NCI-H526 (cell line): Measurements from ENCODE around the gene CDC5L.

ENCODE experiments used
- DNase-seq, 2 experiments: peaks; one replicate each; lab custom pipeline; 2025; lab: John Stamatoyannopoulos, UW

CDC5L gene

DNA sequence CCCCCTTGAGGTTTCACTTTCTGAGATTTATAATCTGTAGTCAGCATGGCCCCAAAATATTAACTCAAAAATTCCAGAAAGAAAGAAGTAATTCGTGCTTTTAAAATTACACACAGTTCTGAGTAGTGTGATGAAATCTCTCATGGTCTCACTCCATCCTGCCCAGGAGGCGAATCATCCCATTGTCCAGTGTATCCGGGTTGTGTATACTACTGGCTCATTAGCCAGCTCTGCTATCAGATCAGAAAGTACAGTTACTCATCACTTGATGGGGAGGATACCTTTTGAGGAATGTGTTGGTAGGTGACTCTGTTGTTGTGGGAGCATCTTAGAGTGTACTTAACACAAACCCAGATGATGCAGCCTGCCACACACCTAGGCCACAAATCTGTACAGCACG is 65.2 kb downstream of the CDC5L start:
- no peak for DNase-seq

DNA sequence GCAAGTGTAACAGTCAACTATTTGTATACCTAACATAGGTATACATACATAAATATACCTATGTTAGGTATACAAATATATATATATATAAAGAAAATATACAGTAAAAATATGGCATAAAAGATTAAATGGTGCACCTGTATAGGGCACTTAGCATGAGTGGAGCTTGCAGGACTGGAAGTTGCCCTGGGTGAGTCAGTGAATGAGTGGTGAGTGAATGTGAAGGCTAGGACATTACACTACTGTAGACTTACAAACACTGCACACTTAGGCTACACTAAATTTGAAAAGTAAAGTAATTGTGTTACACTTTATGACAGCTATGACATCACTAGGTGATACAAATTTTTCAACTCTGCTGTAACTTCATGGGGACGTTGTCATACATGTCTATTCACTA is 65.6 kb downstream of the CDC5L start:
- DNase-seq = no peak

- no peak for DNase-seq
Measured at GRCh38 chr6:44454198-44454597, 66.7 kb downstream of the CDC5L start.

DNA sequence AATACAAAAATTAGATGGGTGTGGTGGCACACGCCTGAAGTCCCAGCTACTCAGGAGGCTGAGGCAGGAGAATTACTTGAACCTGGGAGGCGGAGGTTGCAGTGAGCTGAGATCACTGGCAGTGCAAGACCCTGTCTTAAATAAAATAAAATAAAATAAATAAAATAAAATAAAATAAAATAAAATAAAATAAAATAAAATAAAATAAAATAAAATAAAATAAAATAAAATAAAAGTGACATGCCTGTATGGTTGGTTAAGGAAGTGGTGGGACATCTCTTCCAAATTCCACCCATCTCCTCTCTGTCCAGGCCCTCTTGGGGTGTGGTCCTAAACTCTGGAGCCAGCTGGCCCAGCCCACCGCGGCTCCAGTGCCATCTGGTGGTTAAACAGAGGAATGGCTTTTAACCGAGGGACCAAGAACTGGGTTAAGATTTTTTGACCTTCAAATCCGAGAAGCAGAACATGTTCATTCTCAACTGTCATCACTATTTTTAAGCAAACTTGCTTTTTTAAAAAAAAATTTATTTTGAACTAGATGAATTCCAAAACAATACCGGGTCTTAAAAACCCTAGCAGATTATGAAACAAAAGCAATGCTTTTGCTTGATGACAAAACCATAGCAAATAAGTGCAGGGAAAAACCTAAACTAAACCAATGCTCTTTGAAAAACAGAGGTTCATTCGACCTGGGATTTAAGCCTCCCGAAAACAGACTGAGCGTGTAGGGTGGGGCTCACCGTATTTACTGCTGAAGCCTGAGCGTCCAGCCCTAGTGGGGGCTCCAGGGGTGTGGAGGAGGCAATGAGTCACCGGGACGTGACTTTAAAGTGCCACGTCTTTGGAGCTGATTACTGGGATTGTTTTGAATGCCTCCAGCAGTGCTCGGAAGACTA is 68.8 kb downstream of the CDC5L start:
- peak; percentile 42 to 73 for DNase-seq

- DNase-seq = no peak
Measured at GRCh38 chr6:44456966-44457292, 69.4 kb downstream of the CDC5L start.

GRCh38 chr6:44457596-44457995 is 70.1 kb downstream of the CDC5L start:
- no peak for DNase-seq

- DNase-seq = no peak
Measured at GRCh38 chr6:44458551-44458950, 71.0 kb downstream of the CDC5L start.

GRCh38 chr6:44462335-44462734 is 74.8 kb downstream of the CDC5L start:
- no peak for DNase-seq

GRCh38 chr6:44462797-44463727 is 75.6 kb downstream of the CDC5L start:
- DNase-seq = no peak

GRCh38 chr6:44463728-44464450 is 76.4 kb downstream of the CDC5L start:
- DNase-seq = no peak

GRCh38 chr6:44464527-44465310 is 77.2 kb downstream of the CDC5L start:
- DNase-seq = no peak

- DNase-seq = no peak
Measured at GRCh38 chr6:44466955-44467354, 79.4 kb downstream of the CDC5L start.

- no peak for DNase-seq
Measured at GRCh38 chr6:44468835-44469234, 81.3 kb downstream of the CDC5L start.

DNA sequence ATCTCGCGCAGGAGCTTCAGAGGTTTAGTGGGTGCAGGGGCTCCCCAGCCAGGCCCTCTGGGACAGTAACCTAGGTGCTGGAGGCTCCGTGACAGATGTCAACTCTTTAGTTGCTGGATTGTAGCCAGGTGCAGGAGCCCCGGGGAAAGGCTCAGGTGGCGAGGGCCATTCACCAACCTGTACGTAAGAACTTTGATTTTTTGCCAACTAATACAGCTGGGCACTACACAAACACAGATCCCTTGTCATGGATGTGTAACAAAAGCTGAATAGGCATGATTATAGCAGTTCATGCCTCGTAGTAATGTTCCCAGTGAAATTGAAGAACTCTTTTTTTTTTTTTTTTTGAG is 82.6 kb downstream of the CDC5L start:
- DNase-seq = no peak

DNA sequence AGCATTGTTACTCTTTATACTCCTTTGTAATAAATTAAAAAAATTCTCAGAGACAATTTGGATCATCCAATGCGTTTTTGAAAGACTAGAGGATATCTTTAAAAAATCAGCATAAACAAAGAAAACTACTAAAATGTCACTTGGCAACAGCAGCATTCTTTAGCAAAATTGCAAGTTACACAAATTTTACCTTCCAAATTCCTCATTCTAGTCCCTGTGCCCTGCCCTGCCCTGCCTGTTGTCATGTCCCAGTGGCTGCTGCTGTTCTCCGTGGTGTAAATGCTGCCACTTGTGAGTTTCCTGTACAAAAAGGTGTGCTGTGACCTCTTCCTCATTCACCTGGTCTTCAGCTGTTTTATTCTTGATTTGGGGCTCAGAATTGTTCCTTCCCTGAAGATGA is 83.2 kb downstream of the CDC5L start:
- DNase-seq = no peak

- DNase-seq = no peak
Measured at GRCh38 chr6:44471271-44471981, 83.9 kb downstream of the CDC5L start.

- DNase-seq = no peak
Measured at GRCh38 chr6:44472250-44472945, 84.9 kb downstream of the CDC5L start.

- DNase-seq = no peak
Measured at GRCh38 chr6:44473393-44474189, 86.1 kb downstream of the CDC5L start.

- DNase-seq = no peak
Measured at GRCh38 chr6:44474190-44474631, 86.7 kb downstream of the CDC5L start.
